Karpas-422 (cell line): ENCODE data around the gene RAMP1. TPM values are rescaled to one million over a fixed set of nuclear protein-coding genes. Genes with fewer than 3 reads are reported as not detected.

Source experiments
- DNase-seq: peaks from one replicate; pipeline ENCODE4 v3.0.0-alpha.2; 2015
- H2AFZ ChIP-seq: fragments of 200-600 bp; sonication (generic); 2 replicates; pipeline ENCODE4 v1.6.1; 2014; ENCODE audit warnings: antibody characterized with exemption, low read length, mixed read lengths
- H3K27ac ChIP-seq: fragments of 200-600 bp; sonication (generic); 2 replicates; pipeline ENCODE4 v1.5.1; 2014; ENCODE audit warnings: mild to moderate bottlenecking, low read length, moderate library complexity
- H3K27me3 ChIP-seq: fragments of 200-600 bp; sonication (generic); 2 replicates; pipeline ENCODE4 v1.6.1; 2014; ENCODE audit warnings: low read length, mixed read lengths
- H3K36me3 ChIP-seq: fragments of 200-600 bp; sonication (generic); 2 replicates; pipeline ENCODE4 v1.6.1; 2014; ENCODE audit warnings: low read length, mixed read lengths; ENCODE audit not compliant: insufficient read depth
- H3K4me1 ChIP-seq: fragments of 200-600 bp; sonication (generic); 2 replicates; pipeline ENCODE4 v1.6.1; 2014; ENCODE audit warnings: mild to moderate bottlenecking, low read length, mixed read lengths
- H3K4me2 ChIP-seq: fragments of 200-600 bp; sonication (generic); 2 replicates; pipeline ENCODE4 v1.6.1; 2014; ENCODE audit warnings: low read length, low read depth, mild to moderate bottlenecking; ENCODE audit not compliant: poor library complexity, severe bottlenecking
- H3K4me3 ChIP-seq: fragments of 200-600 bp; sonication (generic); 2 replicates; pipeline ENCODE4 v1.5.1; 2014; ENCODE audit warnings: mild to moderate bottlenecking, antibody characterized with exemption, low read length, mixed read lengths
- H3K79me2 ChIP-seq: fragments of 200-600 bp; sonication (generic); 2 replicates; pipeline ENCODE4 v1.6.1; 2014; ENCODE audit warnings: mild to moderate bottlenecking, low read length, mixed read lengths
- H3K9ac ChIP-seq: fragments of 200-600 bp; sonication (generic); 2 replicates; pipeline ENCODE4 v1.6.0; 2014; ENCODE audit warnings: low read length
- H3K9me2 ChIP-seq: fragments of 200-600 bp; sonication (generic), shearing (Covaris generic); replicated peaks from 2 replicates; pipeline ENCODE4 v1.6.0; 2014; ENCODE audit warnings: mild to moderate bottlenecking, low read length, moderate library complexity; ENCODE audit not compliant: insufficient read depth
- H3K9me3 ChIP-seq: fragments of 300-700, 200-600 bp; sonication (generic); 2 replicates; pipeline ENCODE4 v1.6.1; 2014; ENCODE audit warnings: low read length, mixed read lengths
- H4K20me1 ChIP-seq: fragments of 200-600 bp; sonication (generic); 2 replicates; pipeline ENCODE4 v1.6.1; 2014; ENCODE audit warnings: mild to moderate bottlenecking, antibody characterized with exemption, low read length, low read depth; ENCODE audit not compliant: insufficient read depth
- small RNA-seq: library from RNA; depleted of rRNA; stranded (forward); fragments of <200 nt; gene quantifications from one replicate; pipeline ENCODE3, GENCODE V24; 2014
- total RNA-seq: library from RNA; depleted of rRNA; stranded (reverse); fragments of >200 nt; shearing (Covaris generic); gene quantifications from 2 replicates; pipeline ENCODE4 v1.2.3, GENCODE V29; 2014; ENCODE audit warnings: low replicate concordance; rRNA removed

RAMP1 gene
- total RNA-seq, 1 experiment from 2014 or later, result not detected

DNA sequence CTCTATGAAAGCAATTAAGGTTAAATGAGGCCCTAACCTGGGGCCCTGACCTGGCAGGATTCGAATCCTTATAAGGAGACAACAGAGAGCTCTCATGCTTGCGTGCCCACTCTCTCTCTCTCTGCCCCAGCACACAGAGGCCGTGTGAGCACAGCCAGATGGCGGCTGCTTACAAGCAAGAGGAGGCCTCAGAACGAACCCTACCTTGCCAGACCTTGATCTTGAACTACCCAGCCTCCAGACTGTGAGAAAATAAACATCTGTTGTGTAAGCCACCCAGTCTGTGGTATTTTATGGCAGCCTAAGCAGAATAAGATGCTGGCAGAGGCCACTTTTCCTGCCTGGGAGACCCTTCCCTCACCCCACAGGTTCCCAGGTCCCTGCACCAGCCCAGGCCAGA is 102.2 kb downstream of the RAMP1 start:
- no peak overlapping the region for H3K4me3 ChIP-seq
- H3K9ac ChIP-seq, result no peak overlapping the region
- no peaks in the 10 kb centered on the region for H3K79me2 ChIP-seq
- no peaks in the 10 kb centered on the region for H3K27me3 ChIP-seq
- H3K9me2 ChIP-seq, result no peaks in the 10 kb centered on the region
- DNase-seq, result no peak
- H2AFZ ChIP-seq, result no peak overlapping the region
- H4K20me1 ChIP-seq, result no peaks in the 10 kb centered on the region
- peaks cover 12% of the 10 kb centered on the region for H3K9me3 ChIP-seq
- peaks cover 5% of the 10 kb centered on the region for H3K4me1 ChIP-seq
- H3K36me3 ChIP-seq, result no peaks in the 10 kb centered on the region; the same call in 1 of the 2 replicates
- H3K27ac ChIP-seq, result no peak overlapping the region
- no peak overlapping the region for H3K4me2 ChIP-seq

Small RNA genes within 50 kb of the gene (small RNA-seq; reads per million reads assigned to genes)
- 0.12 reads per million for gene RF00157

Other genes starting within 250 kb of the RAMP1 start
- 29.9 and 30.7 TPM in 2 replicates for gene LRRFIP1, start 232.0 kb upstream of the RAMP1 start, total RNA-seq
- 0.07 and 1.2 TPM in 2 replicates for gene RBM44, start 60.8 kb upstream of the RAMP1 start, total RNA-seq
- gene UBE2F, start 107.4 kb downstream of the RAMP1 start, total RNA-seq, result 52.2 and 63.3 TPM in 2 replicates
- 20.5 and 48.0 TPM in 2 replicates for gene SCLY, start 201.4 kb downstream of the RAMP1 start, total RNA-seq
- gene ESPNL, start 240.7 kb downstream of the RAMP1 start, total RNA-seq, result 1.0 TPM in 2 replicates